SK-N-SH treated with all-trans-retinoic acid at 6 μM for 48 hours (cell line): ENCODE measurements around the gene EPHA4.

ENCODE experiments used
- ATAC-seq: fragments of 200-7000 bp; cut with Tn5 transposase; 3 replicates; pipeline ENCODE4 v1.9.1; 2020; ENCODE audit warnings: mild to moderate bottlenecking, moderate library complexity
- CSDC2 ChIP-seq: fragments of 250-450 bp; sonication (Bioruptor Pico); IDR thresholded peaks from 2 replicates; pipeline ENCODE4 v1.5.0; 2020; ENCODE audit warnings: mild to moderate bottlenecking, moderate library complexity
- ESRRG ChIP-seq: fragments of 250-450 bp; sonication (Bioruptor Pico); IDR thresholded peaks from 2 replicates; pipeline ENCODE4 v1.6.1; 2021; ENCODE audit warnings: mild to moderate bottlenecking
- GLIS3 ChIP-seq: fragments of 250-450 bp; sonication (Bioruptor Pico); IDR thresholded peaks from 2 replicates; pipeline ENCODE4 v1.5.0; 2020; ENCODE audit warnings: mild to moderate bottlenecking, moderate library complexity
- ISL1 ChIP-seq: fragments of 250-450 bp; sonication (Bioruptor Pico); IDR thresholded peaks from 2 replicates; pipeline ENCODE4 v2.1.2; 2022; ENCODE audit warnings: mild to moderate bottlenecking, moderate library complexity
- OSR1 ChIP-seq: fragments of 250-450 bp; sonication (Bioruptor Pico); IDR thresholded peaks from 2 replicates; pipeline ENCODE4 v1.8.0; 2022; ENCODE audit warnings: moderate library complexity, mild to moderate bottlenecking, inconsistent platforms
- PPARA ChIP-seq: fragments of 250-450 bp; sonication (Bioruptor Pico); IDR thresholded peaks from 2 replicates; pipeline ENCODE4 v1.5.0; 2020; ENCODE audit warnings: mild to moderate bottlenecking, borderline replicate concordance
- RARB ChIP-seq: fragments of 250-450 bp; sonication (Bioruptor Pico); IDR thresholded peaks from 2 replicates; pipeline ENCODE4 v1.8.0; 2021; ENCODE audit warnings: mild to moderate bottlenecking, moderate library complexity
- SNAI2 ChIP-seq: fragments of 250-450 bp; sonication (Bioruptor Pico); IDR thresholded peaks from 2 replicates; pipeline ENCODE4 v1.5.0; 2020; ENCODE audit warnings: mild to moderate bottlenecking, moderate library complexity
- TCF4 ChIP-seq: fragments of 250-450 bp; sonication (Bioruptor Pico); IDR thresholded peaks from 2 replicates; pipeline ENCODE4 v1.8.0; 2021; ENCODE audit warnings: mild to moderate bottlenecking, moderate library complexity, borderline replicate concordance
- TOX ChIP-seq: fragments of 250-450 bp; sonication (Bioruptor Pico); IDR thresholded peaks from 2 replicates; pipeline ENCODE4 v1.8.0; 2021; ENCODE audit warnings: mild to moderate bottlenecking, moderate library complexity, borderline replicate concordance
- ZC3H10 ChIP-seq: fragments of 250-450 bp; sonication (Bioruptor Pico); IDR thresholded peaks from 2 replicates; pipeline ENCODE4 v1.5.1; 2021; ENCODE audit warnings: mild to moderate bottlenecking, moderate library complexity
- ZFP3 ChIP-seq: fragments of 250-450 bp; sonication (Bioruptor Pico); IDR thresholded peaks from 2 replicates; pipeline ENCODE4 v1.5.0; 2020; ENCODE audit warnings: mild to moderate bottlenecking, moderate library complexity
- ZFP30 ChIP-seq: fragments of 450-650 bp; formaldehyde crosslinking; IDR thresholded peaks from 2 replicates; pipeline ENCODE4 v1.5.0; 2022; ENCODE audit warnings: mild to moderate bottlenecking, moderate library complexity
- ZNF565 ChIP-seq: fragments of 450-650 bp; formaldehyde crosslinking; conservative IDR thresholded peaks from 2 replicates; pipeline ENCODE4 v1.5.0; 2020; ENCODE audit warnings: low read depth, mild to moderate bottlenecking, moderate library complexity
- ZNF70 ChIP-seq: fragments of 450-650 bp; formaldehyde crosslinking; IDR thresholded peaks from 2 replicates; pipeline ENCODE4 v1.5.0; 2020; ENCODE audit warnings: mild to moderate bottlenecking, moderate library complexity
- ZNF8 ChIP-seq: fragments of 450-650 bp; formaldehyde crosslinking; IDR thresholded peaks from 2 replicates; pipeline ENCODE4 v1.5.0; 2020; ENCODE audit warnings: mild to moderate bottlenecking, moderate library complexity
- TF ChIP-seq, protein P1 (sequence below): fragments of 250-450 bp; sonication (Bioruptor Pico); IDR thresholded peaks from 2 replicates; pipeline ENCODE4 v1.8.0; 2021; ENCODE audit warnings: low read depth, mild to moderate bottlenecking, moderate library complexity, borderline replicate concordance
- TF ChIP-seq, protein P2 (sequence below): fragments of 250-450 bp; sonication (Bioruptor Pico); IDR thresholded peaks from 2 replicates; pipeline ENCODE4 v1.5.1; 2021; ENCODE audit warnings: mild to moderate bottlenecking, moderate library complexity
- TF ChIP-seq, protein P3 (sequence below): fragments of 250-450 bp; sonication (Bioruptor Pico); IDR thresholded peaks from 2 replicates; pipeline ENCODE4 v1.8.0; 2020; ENCODE audit warnings: mild to moderate bottlenecking, moderate library complexity, borderline replicate concordance
- TF ChIP-seq, protein P4 (sequence below): fragments of 250-450 bp; sonication (Bioruptor Pico); IDR thresholded peaks from 2 replicates; pipeline ENCODE4 v1.5.0; 2020; ENCODE audit warnings: mild to moderate bottlenecking, moderate library complexity
- TF ChIP-seq, protein P5 (sequence below): fragments of 250-450 bp; sonication (Bioruptor Pico); IDR thresholded peaks from 2 replicates; pipeline ENCODE4 v1.5.1; 2020; ENCODE audit warnings: low read depth, mild to moderate bottlenecking, moderate library complexity

EPHA4 gene

DNA sequence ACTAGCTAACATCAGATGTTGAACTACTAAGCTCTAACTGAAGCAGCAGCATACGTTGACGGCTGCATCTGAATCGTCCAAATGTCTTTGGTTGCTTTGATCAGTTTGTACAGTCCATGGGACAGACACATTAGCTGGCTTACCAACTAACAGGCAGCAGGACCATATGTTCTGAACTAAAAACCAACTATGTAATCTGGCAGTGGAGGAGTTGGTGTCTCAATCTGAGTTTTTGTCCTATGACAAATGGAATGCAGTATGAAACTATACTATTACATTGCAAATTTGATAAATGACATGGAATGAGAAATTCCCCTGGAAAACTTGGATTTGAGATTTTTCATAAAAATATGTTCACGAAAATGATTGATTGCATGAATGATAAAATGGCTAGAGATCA lies 79.5 kb downstream of the EPHA4 start (continued):
- no peak for TF ChIP-seq GLIS3 (CRISPR knock-in tag)
- TF ChIP-seq ZFP30 (CRISPR knock-in tag), result no peak

DNA sequence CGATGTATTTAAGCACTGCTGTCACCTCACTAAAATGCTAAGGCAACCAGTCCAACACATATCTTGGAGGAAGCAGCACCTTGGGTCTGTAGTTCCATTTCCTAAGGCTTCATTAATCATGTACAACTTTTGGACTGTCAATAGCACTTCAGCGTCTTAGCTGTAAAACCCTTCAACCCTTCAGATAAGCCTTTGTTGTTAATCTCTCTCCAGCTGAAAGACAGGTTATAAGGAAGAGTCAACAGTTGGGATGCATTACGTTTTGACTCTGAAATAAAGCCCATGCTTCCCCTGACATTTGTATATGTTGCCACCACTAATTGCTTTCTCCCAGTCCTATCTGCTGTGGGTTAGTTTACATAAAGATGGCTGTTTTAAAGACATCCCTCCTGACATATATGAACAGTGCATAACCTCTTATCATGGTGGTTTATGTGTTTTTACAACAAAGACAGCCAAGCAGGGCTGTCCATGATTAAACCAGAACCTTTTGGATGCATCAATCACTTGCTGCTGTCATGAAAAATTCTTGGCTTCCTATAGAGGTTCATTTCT lies 81.5 kb downstream of the EPHA4 start:
- ATAC-seq, result no peak
- TF ChIP-seq OSR1 (CRISPR knock-in tag) (no peak), CSDC2 (CRISPR knock-in tag) (no peak), ZNF565 (CRISPR knock-in tag) (no peak)
- TF ChIP-seq, protein P1, sequence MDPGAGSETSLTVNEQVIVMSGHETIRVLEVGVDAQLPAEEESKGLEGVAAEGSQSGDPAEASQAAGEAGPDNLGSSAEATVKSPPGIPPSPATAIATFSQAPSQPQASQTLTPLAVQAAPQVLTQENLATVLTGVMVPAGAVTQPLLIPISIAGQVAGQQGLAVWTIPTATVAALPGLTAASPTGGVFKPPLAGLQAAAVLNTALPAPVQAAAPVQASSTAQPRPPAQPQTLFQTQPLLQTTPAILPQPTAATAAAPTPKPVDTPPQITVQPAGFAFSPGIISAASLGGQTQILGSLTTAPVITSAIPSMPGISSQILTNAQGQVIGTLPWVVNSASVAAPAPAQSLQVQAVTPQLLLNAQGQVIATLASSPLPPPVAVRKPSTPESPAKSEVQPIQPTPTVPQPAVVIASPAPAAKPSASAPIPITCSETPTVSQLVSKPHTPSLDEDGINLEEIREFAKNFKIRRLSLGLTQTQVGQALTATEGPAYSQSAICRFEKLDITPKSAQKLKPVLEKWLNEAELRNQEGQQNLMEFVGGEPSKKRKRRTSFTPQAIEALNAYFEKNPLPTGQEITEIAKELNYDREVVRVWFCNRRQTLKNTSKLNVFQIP, result no peak

DNA sequence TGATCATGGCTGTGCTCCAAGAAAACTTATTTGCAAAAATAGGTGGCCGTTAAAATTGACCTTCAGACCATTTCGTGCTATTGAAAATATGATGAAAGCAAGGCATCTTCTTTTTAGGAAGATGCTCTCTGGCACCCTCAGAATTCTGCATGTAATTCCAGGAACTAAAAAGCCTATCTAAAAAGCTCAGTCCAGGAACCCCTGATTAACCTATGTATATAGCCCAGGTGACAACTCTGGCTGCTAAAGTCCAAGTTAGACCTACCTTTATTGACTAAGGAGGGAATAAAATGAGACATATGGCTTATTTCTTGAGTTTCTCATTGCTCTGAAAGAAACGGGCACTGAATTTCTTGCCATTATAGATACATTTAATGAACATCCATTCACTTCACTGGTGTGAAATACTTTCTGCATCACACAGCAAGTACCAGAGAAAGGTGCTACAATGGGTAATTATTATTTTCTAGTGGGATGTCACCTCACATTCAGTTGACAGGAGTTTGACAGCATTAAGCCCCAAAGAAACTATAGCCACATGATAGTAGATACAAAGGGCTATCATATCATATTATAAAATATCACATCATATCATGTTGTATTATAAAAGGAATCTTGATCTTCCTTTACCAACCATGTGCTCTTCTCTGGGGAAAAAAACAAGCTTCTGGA lies 83.8 kb downstream of the EPHA4 start:
- TF ChIP-seq ZNF70 (CRISPR knock-in tag) (no peak), ISL1 (CRISPR knock-in tag) (no peak), TOX (CRISPR knock-in tag) (no peak), SNAI2 (CRISPR knock-in tag) (no peak), CSDC2 (CRISPR knock-in tag) (no peak), TCF4 (no peak), PPARA (CRISPR knock-in tag) (no peak), GLIS3 (CRISPR knock-in tag) (no peak)
- TF ChIP-seq, protein P1, result no peak
- TF ChIP-seq, protein P2, sequence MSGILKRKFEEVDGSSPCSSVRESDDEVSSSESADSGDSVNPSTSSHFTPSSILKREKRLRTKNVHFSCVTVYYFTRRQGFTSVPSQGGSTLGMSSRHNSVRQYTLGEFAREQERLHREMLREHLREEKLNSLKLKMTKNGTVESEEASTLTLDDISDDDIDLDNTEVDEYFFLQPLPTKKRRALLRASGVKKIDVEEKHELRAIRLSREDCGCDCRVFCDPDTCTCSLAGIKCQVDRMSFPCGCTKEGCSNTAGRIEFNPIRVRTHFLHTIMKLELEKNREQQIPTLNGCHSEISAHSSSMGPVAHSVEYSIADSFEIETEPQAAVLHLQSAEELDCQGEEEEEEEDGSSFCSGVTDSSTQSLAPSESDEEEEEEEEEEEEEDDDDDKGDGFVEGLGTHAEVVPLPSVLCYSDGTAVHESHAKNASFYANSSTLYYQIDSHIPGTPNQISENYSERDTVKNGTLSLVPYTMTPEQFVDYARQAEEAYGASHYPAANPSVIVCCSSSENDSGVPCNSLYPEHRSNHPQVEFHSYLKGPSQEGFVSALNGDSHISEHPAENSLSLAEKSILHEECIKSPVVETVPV, result no peak
- TF ChIP-seq, protein P3, sequence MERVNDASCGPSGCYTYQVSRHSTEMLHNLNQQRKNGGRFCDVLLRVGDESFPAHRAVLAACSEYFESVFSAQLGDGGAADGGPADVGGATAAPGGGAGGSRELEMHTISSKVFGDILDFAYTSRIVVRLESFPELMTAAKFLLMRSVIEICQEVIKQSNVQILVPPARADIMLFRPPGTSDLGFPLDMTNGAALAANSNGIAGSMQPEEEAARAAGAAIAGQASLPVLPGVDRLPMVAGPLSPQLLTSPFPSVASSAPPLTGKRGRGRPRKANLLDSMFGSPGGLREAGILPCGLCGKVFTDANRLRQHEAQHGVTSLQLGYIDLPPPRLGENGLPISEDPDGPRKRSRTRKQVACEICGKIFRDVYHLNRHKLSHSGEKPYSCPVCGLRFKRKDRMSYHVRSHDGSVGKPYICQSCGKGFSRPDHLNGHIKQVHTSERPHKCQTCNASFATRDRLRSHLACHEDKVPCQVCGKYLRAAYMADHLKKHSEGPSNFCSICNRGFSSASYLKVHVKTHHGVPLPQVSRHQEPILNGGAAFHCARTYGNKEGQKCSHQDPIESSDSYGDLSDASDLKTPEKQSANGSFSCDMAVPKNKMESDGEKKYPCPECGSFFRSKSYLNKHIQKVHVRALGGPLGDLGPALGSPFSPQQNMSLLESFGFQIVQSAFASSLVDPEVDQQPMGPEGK (CRISPR knock-in tag), result no peak
- TF ChIP-seq, protein P4, sequence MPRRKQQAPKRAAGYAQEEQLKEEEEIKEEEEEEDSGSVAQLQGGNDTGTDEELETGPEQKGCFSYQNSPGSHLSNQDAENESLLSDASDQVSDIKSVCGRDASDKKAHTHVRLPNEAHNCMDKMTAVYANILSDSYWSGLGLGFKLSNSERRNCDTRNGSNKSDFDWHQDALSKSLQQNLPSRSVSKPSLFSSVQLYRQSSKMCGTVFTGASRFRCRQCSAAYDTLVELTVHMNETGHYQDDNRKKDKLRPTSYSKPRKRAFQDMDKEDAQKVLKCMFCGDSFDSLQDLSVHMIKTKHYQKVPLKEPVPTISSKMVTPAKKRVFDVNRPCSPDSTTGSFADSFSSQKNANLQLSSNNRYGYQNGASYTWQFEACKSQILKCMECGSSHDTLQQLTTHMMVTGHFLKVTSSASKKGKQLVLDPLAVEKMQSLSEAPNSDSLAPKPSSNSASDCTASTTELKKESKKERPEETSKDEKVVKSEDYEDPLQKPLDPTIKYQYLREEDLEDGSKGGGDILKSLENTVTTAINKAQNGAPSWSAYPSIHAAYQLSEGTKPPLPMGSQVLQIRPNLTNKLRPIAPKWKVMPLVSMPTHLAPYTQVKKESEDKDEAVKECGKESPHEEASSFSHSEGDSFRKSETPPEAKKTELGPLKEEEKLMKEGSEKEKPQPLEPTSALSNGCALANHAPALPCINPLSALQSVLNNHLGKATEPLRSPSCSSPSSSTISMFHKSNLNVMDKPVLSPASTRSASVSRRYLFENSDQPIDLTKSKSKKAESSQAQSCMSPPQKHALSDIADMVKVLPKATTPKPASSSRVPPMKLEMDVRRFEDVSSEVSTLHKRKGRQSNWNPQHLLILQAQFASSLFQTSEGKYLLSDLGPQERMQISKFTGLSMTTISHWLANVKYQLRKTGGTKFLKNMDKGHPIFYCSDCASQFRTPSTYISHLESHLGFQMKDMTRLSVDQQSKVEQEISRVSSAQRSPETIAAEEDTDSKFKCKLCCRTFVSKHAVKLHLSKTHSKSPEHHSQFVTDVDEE (CRISPR knock-in tag), result no peak
- no peak for ATAC-seq

DNA sequence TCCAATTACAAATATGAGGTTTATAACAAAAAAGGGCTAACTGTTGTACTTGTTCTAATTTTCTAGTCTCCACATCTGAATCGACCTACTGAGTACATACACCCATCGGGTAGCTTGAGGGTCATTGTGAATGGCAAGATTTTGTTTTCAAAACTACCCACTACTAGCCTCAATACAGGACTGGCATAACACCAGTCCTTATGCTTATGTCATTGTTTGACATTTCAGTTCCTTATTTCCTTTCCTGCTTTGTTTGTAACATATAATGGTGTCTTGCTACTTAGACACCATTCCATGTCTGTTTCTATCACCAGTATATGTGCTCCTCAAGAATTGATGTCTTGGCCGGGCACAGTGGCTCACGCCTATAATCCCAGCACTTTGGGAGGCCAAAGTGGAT lies 86.0 kb downstream of the EPHA4 start:
- TF ChIP-seq TCF4 (no peak), ISL1 (CRISPR knock-in tag) (no peak), ZNF70 (CRISPR knock-in tag) (no peak), ZFP3 (CRISPR knock-in tag) (no peak), ESRRG (CRISPR knock-in tag) (no peak), ZC3H10 (no peak), GLIS3 (CRISPR knock-in tag) (no peak), PPARA (CRISPR knock-in tag) (no peak), TOX (CRISPR knock-in tag) (no peak), RARB (CRISPR knock-in tag) (no peak), ZNF8 (CRISPR knock-in tag) (no peak)
- TF ChIP-seq, protein P1, result no peak
- TF ChIP-seq, protein P2, result no peak
- TF ChIP-seq, protein P5, sequence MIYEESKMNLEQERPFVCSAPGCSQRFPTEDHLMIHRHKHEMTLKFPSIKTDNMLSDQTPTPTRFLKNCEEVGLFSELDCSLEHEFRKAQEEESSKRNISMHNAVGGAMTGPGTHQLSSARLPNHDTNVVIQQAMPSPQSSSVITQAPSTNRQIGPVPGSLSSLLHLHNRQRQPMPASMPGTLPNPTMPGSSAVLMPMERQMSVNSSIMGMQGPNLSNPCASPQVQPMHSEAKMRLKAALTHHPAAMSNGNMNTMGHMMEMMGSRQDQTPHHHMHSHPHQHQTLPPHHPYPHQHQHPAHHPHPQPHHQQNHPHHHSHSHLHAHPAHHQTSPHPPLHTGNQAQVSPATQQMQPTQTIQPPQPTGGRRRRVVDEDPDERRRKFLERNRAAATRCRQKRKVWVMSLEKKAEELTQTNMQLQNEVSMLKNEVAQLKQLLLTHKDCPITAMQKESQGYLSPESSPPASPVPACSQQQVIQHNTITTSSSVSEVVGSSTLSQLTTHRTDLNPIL, result no peak
- no peak for ATAC-seq
